ENCODE measurements around the gene DLGAP1.

Gene DLGAP1

GRCh38 chr18:3871687-3872086 lies 583.4 kb downstream of the DLGAP1 start:
- DNase-seq (ENCODE audit: low spot score): no peak

GRCh38 chr18:3870914-3871313 lies 584.2 kb downstream of the DLGAP1 start:
- DNase-seq (ENCODE audit: low spot score): no peak

GRCh38 chr18:3869848-3870247 lies 585.3 kb downstream of the DLGAP1 start:
- DNase-seq (ENCODE audit: low spot score): peak; percentile 77

- DNase-seq (ENCODE audit: low spot score): no peak
Observed at GRCh38 chr18:3867864-3868311, 587.2 kb downstream of the DLGAP1 start.

- no peak for DNase-seq (ENCODE audit: low spot score)
Observed at GRCh38 chr18:3867236-3867635, 587.9 kb downstream of the DLGAP1 start.

GRCh38 chr18:3864669-3865298 lies 590.3 kb downstream of the DLGAP1 start:
- peak; percentile 24 for DNase-seq (ENCODE audit: low spot score)

GRCh38 chr18:3863593-3863992 lies 591.5 kb downstream of the DLGAP1 start:
- no peak for DNase-seq (ENCODE audit: low spot score)

- no peak for DNase-seq (ENCODE audit: low spot score)
Observed at GRCh38 chr18:3863006-3863405, 592.1 kb downstream of the DLGAP1 start.

GRCh38 chr18:3861495-3861894 lies 593.6 kb downstream of the DLGAP1 start:
- DNase-seq (ENCODE audit: low spot score): no peak

- DNase-seq (ENCODE audit: low spot score): no peak
Observed at GRCh38 chr18:3857544-3857943, 597.6 kb downstream of the DLGAP1 start.

- DNase-seq (ENCODE audit: low spot score): no peak
Observed at GRCh38 chr18:3855966-3856365, 599.1 kb downstream of the DLGAP1 start.

- DNase-seq (ENCODE audit: low spot score): no peak
Observed at GRCh38 chr18:3852321-3852720, 602.8 kb downstream of the DLGAP1 start.

GRCh38 chr18:3851159-3851558 lies 603.9 kb downstream of the DLGAP1 start:
- peak; percentile 40 for DNase-seq (ENCODE audit: low spot score)

GRCh38 chr18:3848316-3848715 lies 606.8 kb downstream of the DLGAP1 start:
- DNase-seq (ENCODE audit: low spot score): no peak

- DNase-seq (ENCODE audit: low spot score): no peak
Observed at GRCh38 chr18:3845161-3845560, 609.9 kb downstream of the DLGAP1 start.

- DNase-seq (ENCODE audit: low spot score): no peak
Observed at GRCh38 chr18:3842844-3843243, 612.3 kb downstream of the DLGAP1 start.

GRCh38 chr18:3840766-3841165 lies 614.3 kb downstream of the DLGAP1 start:
- DNase-seq (ENCODE audit: low spot score): no peak

GRCh38 chr18:3839581-3839981 lies 615.5 kb downstream of the DLGAP1 start:
- DNase-seq (ENCODE audit: low spot score): no peak

GRCh38 chr18:3836483-3837335 lies 618.4 kb downstream of the DLGAP1 start:
- no peak for DNase-seq (ENCODE audit: low spot score)

GRCh38 chr18:3832025-3832638 lies 623.0 kb downstream of the DLGAP1 start:
- no peak for DNase-seq (ENCODE audit: low spot score)

GRCh38 chr18:3830604-3831003 lies 624.5 kb downstream of the DLGAP1 start:
- DNase-seq (ENCODE audit: low spot score): no peak

- no peak for DNase-seq (ENCODE audit: low spot score)
Observed at GRCh38 chr18:3827236-3827845, 627.8 kb downstream of the DLGAP1 start.
